ENCODE results near the gene IQSEC3.
"Not testable (repeated sequence)": the region's sequence is repeated elsewhere in the genome, so short reads cannot be mapped to it uniquely, and the experiment has no call there.

IQSEC3 gene

DNA sequence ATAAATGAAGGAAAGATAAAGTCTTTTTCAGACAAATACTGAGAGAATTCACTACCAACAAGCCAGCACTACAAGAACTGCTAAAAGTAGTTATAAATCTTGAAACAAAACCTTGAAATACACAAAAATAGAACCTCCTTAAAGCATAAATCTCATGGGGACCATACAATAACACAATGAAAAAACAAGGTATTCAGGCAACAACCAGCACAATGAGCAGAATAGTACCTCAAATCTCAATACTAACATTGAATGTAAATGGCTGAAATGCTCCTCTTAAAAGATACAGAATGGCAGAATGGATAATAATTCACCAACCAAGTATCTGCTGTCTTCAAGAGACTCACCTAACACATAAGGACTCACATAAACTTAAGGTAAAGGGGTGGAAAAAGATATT, 7.7 kb upstream of the IQSEC3 start:
- Mint-ChIP-seq H3K27me3 (ENCODE audit: low read depth, poor library complexity) (peaks cover 85% of the 10 kb centered on the region), H3K27ac (no peak overlapping the region)

DNA sequence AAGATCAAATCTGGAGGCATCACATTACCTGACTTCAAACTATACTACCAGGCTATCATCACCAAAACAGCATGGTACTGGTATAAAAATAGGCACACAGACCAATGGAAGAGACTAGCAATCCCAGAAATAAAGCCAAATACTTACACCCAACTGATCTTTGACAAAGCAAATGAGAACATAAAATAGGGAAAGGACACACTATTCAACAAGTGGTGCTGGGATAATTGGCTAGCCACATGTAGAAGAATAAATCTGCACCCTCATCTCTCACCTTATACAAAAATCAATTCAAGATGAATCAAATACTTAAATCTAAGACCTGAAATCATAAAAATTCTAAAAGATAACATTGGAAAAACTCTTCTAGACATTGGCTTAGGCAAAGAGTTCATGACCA, 4.7 kb upstream of the IQSEC3 start:
- DNase-seq; H3K27ac Mint-ChIP-seq; H3K36me3 Mint-ChIP-seq (ENCODE audit: low read depth); H3K4me3 Mint-ChIP-seq: not testable (repeated sequence)
- peaks cover 44% of the 10 kb centered on the region for H3K9me3 Mint-ChIP-seq
- peaks cover 74% of the 10 kb centered on the region for H3K27me3 Mint-ChIP-seq (ENCODE audit: low read depth, poor library complexity)
- H3K4me1 Mint-ChIP-seq = peaks cover 19% of the 10 kb centered on the region

More for the DNA sequence above, 7.7 kb upstream of the IQSEC3 start:
- H3K9me3 Mint-ChIP-seq = peaks cover 44% of the 10 kb centered on the region
- H3K36me3 Mint-ChIP-seq (ENCODE audit: low read depth) = no peaks in the 10 kb centered on the region
- TF ChIP-seq, protein P1, sequence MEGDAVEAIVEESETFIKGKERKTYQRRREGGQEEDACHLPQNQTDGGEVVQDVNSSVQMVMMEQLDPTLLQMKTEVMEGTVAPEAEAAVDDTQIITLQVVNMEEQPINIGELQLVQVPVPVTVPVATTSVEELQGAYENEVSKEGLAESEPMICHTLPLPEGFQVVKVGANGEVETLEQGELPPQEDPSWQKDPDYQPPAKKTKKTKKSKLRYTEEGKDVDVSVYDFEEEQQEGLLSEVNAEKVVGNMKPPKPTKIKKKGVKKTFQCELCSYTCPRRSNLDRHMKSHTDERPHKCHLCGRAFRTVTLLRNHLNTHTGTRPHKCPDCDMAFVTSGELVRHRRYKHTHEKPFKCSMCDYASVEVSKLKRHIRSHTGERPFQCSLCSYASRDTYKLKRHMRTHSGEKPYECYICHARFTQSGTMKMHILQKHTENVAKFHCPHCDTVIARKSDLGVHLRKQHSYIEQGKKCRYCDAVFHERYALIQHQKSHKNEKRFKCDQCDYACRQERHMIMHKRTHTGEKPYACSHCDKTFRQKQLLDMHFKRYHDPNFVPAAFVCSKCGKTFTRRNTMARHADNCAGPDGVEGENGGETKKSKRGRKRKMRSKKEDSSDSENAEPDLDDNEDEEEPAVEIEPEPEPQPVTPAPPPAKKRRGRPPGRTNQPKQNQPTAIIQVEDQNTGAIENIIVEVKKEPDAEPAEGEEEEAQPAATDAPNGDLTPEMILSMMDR (IDR thresholded peaks at IDR 0.05) = no peak
- no peak overlapping the region for H3K4me3 Mint-ChIP-seq
- peaks cover 15% of the 10 kb centered on the region for H3K4me1 Mint-ChIP-seq
- no peak for DNase-seq

DNA sequence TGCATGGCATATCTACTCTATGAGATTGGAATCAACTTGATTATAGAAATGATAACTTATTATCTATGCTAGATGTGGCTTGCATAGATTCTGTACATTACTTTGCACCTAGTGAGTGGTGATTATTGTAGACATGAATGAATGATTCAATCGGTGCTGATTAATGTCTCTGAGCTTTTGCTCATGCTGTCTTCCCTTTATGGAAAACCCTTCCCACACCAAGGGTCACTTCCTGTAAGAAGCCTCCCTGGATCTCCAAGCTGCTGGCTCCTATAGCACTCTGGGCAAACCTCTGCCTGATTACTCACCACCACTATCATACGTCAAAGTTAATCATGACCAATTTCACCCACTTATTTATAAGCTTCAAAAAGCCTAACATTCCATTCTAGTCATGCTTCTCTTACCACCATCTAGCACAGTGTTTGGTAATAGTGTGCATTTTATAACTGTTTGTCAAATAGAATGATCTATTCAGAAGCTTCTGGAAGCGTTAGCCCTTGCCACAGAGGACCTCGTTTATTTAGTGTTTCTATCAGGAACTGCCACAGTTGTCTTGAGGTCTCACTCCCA, 990 bp upstream of the IQSEC3 start:
- Mint-ChIP-seq H3K4me1 (peaks cover 10% of the 10 kb centered on the region), H3K9me3 (peaks cover 13% of the 10 kb centered on the region), H3K27me3 (ENCODE audit: low read depth, poor library complexity) (peaks cover 66% of the 10 kb centered on the region), H3K4me3 (peak overlapping the region; percentile 73)
- DNase-seq; H3K27ac Mint-ChIP-seq; H3K36me3 Mint-ChIP-seq (ENCODE audit: low read depth): not testable (repeated sequence)

DNA sequence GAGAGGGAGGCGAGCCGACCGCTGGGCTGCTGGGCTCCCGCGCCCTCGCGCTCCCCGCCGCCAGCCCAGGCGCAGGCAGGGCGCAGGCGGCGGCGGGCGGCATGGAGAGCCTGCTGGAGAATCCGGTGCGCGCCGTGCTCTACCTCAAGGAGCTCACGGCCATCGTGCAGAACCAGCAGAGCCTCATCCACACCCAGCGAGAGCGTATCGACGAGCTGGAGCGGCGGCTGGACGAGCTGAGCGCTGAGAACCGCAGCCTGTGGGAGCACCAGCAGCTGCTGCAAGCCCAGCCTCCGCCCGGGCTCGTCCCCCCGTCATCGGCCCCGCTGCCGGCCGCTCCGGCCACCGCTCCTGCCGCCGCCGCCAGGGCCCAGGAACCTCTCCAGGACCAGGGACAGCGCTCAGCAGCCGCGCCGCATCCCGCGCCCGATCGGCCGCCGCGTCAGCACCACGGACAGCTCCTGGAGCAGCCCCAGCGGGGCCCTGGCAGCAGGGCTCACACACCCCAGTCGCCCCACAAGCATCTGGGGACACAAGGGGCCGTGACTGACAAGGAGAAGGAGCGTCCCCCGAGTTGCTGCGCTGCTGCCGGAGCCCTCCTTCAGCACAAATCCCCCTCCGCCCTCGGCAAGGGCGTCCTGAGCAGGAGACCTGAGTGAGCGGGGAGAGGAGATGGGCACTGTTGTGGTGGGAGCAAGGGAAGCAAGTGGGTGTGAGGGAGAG, 376 bp downstream of the IQSEC3 start:
- peak; percentile 85 for DNase-seq
- not testable (repeated sequence) for H3K36me3 Mint-ChIP-seq (ENCODE audit: low read depth); H3K4me3 Mint-ChIP-seq; H3K27ac Mint-ChIP-seq; H3K9me3 Mint-ChIP-seq
- H3K4me1 Mint-ChIP-seq = peaks cover 10% of the 10 kb centered on the region
- H3K27me3 Mint-ChIP-seq (ENCODE audit: low read depth, poor library complexity) = peaks cover 66% of the 10 kb centered on the region

DNA sequence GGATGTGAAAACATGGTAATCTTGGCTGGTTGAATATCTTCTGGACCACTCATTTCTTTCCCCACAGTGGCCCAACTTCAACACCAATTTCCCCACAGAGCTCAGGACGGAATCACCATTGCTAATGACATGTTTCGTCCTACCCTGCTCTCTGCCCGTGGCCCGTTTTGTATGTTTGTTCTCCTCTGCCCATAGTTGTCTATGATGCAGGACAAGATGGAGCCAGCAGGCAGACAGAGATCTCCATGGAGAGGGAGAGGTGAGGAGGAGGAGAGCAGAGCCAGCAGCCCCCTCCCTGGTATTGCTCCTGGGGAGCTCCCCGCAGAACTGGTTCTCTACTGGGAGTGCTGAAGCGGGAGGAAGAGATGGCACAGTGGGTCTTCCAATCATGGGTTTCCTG, 3.1 kb downstream of the IQSEC3 start:
- not testable (repeated sequence) for DNase-seq; H3K9me3 Mint-ChIP-seq; H3K4me3 Mint-ChIP-seq; H3K27ac Mint-ChIP-seq; H3K36me3 Mint-ChIP-seq (ENCODE audit: low read depth)
- Mint-ChIP-seq H3K4me1 (peaks cover 10% of the 10 kb centered on the region), H3K27me3 (ENCODE audit: low read depth, poor library complexity) (peaks cover 77% of the 10 kb centered on the region)

DNA sequence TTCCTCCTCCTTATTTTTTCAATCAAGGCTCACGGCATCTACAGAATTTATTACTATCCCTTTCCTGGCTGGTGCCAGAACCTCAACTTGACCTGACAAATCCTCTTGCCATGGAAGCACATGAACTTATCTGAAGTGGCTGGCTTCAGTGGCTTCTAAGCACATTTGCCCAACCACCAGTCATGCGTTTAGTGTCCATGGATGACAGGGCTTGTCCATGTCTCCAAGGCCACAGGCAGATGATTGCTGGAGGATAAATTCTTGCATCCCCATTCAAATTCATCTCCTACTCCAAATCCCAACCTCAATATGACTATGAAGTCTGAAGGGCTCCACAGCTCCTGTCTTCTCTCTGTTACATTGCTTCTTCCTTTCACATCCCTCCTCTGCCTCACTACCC, 4.0 kb downstream of the IQSEC3 start:
- DNase-seq; H3K36me3 Mint-ChIP-seq (ENCODE audit: low read depth); H3K4me1 Mint-ChIP-seq; H3K9me3 Mint-ChIP-seq; H3K27ac Mint-ChIP-seq; H3K4me3 Mint-ChIP-seq: not testable (repeated sequence)
- peaks cover 78% of the 10 kb centered on the region for H3K27me3 Mint-ChIP-seq (ENCODE audit: low read depth, poor library complexity)

DNA sequence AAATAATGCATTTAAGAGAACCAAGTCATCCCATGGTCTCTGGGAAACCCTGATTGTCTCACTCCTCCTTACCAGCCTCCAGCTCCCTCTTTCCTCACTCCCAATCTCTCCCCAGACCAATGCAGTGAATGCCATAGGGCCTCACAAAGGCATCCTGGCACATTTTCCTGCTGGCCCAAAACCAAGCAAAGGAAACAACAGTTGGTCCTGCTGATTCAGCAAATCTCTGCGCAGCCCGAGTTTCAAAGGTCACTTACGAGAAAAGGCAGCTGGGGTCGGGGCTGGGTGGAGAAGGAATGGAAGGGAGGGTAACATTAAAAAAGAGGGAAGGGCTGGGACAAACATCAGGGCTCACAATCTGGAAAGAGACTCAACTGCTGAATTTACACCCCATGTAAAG, 5.5 kb downstream of the IQSEC3 start:
- H3K9me3 Mint-ChIP-seq; DNase-seq; H3K4me1 Mint-ChIP-seq; H3K36me3 Mint-ChIP-seq (ENCODE audit: low read depth); H3K27ac Mint-ChIP-seq; H3K4me3 Mint-ChIP-seq: not testable (repeated sequence)
- H3K27me3 Mint-ChIP-seq (ENCODE audit: low read depth, poor library complexity) = peaks cover 86% of the 10 kb centered on the region

DNA sequence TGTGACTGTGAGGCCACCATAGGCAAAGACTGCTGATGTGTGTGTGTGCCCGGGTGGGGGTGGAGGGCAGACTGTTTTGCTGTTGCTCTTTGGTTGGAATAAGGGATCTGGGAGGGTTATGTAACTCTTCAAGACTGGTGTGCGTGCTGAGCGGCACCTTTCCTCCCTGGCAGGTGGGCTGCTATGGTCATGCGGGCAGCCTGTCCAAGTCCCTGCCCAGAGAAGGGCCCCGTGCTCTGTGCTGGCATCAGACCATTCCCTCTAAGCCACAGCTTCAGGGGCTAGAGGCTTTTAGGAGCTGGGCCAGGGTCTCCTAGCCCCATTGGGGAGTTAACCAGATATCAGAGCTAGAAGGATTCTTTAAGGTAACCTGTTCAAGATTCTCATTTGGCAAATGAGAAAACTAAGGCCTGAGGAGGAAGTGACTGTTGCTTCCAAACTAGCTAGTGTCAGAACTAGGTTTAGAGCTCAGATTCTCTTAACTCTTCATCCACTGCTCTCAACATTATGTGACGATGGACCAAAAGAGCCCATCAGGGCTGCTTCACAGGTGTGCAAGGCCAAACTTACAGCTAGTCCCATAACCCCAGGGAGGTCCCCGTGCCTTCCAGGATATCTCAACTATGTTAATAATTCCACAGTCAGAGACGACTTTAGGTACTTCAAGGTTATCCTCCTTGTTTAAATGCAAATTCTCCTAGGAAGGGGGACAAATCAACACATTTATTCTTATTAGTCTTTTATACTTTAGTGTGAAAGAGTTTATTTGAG, 8.0 kb downstream of the IQSEC3 start:
- H3K27me3 Mint-ChIP-seq (ENCODE audit: low read depth, poor library complexity) = peaks cover 86% of the 10 kb centered on the region
- DNase-seq; H3K4me3 Mint-ChIP-seq; H3K9me3 Mint-ChIP-seq; H3K27ac Mint-ChIP-seq; H3K36me3 Mint-ChIP-seq (ENCODE audit: low read depth); H3K4me1 Mint-ChIP-seq: not testable (repeated sequence)

DNA sequence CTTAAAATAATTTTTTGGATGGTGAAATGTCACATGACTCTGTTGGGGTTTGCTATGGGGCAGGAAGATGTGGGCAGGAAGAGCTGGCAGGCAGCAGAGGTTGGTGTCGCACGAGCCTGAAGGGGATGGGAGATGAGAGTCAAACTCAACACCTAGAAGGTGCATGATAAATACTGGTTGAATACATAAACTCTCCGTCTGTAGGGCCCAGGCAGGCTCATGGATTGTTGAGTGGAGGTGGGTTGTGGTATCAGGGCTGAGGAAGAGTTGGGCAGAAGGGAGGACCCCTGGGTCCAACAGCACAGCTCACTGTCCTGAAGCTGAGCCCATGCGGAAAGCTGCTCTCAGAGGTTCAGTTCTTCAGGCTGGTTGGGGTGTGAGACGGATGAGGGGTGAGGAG, 9.0 kb downstream of the IQSEC3 start:
- H3K36me3 Mint-ChIP-seq (ENCODE audit: low read depth); DNase-seq; H3K27ac Mint-ChIP-seq; H3K9me3 Mint-ChIP-seq; H3K4me1 Mint-ChIP-seq; H3K4me3 Mint-ChIP-seq: not testable (repeated sequence)
- H3K27me3 Mint-ChIP-seq (ENCODE audit: low read depth, poor library complexity) = peaks cover 86% of the 10 kb centered on the region

DNA sequence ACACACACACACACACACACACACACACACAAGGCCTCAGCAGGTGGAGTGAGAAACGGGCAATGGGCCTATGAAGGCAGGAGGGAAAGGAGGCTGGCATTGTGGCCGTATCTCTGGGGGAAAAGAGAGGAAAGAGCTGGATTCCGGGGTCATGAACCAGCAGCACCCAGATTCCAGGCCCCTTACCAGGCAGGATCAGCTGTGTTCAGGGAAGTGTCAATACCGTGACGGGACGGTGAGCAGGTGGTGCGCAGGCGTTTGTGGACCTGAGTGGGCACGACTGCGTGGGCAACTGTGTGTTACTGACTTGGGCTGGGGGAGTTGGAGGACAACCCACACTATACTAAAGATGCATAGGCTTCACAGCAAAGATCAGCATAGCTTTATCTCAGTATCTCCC, 9.5 kb downstream of the IQSEC3 start:
- not testable (repeated sequence) for H3K36me3 Mint-ChIP-seq (ENCODE audit: low read depth); H3K27ac Mint-ChIP-seq; H3K4me3 Mint-ChIP-seq; H3K9me3 Mint-ChIP-seq; DNase-seq; H3K4me1 Mint-ChIP-seq
- peaks cover 86% of the 10 kb centered on the region for H3K27me3 Mint-ChIP-seq (ENCODE audit: low read depth, poor library complexity)

DNA sequence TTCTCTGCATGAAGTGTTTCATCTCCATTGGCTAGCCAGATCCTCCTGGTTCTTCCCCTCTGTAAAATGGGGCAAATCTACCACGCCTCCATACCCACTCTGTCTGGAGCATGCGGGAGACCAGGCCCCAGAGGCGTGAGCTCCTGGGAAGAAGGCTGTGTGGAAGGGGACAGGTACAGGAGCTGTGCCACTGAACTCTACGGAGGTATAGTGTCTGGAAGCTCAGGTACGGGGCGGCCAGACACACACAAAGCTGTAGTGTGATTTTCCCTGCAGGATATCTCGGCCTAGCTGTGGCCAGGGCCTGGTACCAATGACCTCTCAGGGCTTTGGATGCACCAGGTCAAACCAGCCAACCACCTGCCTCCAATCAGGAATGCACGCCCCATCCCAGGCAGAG, 10.0 kb downstream of the IQSEC3 start:
- peaks cover 86% of the 10 kb centered on the region for H3K27me3 Mint-ChIP-seq (ENCODE audit: low read depth, poor library complexity)
- H3K4me3 Mint-ChIP-seq, H3K9me3 Mint-ChIP-seq: not testable (repeated sequence)

DNA sequence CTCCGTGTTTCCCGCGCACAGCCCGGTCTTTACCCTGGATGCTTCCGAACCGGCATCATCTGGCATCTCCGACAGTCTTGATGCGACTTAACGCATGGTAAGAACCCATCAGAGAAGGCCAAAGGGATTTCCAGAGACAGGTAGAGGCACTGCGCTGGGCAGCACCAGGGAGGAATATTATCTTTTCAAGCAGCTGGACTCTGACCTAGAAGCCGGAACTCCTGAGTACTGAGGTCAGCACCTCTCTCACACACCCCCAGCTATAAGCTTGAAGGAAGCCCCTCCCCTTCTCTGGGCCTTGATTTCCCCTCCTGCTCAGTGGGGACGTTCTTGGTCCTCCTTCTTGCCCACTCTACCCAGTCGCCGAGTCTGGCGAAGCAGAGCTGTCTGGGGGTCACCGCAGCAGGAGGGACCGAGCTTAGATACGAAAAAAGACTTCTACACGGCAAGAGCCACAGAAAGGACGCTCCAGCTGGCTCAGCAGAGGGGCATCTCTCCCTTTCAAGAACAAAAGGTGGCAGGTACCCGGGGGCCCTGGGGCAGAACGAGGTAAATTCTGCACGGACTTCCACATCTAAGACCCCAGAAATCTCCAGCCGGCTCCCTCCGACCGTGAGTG, 10.6 kb downstream of the IQSEC3 start:
- H3K27ac Mint-ChIP-seq; H3K4me1 Mint-ChIP-seq; H3K4me3 Mint-ChIP-seq; H3K36me3 Mint-ChIP-seq (ENCODE audit: low read depth); H3K9me3 Mint-ChIP-seq; DNase-seq: not testable (repeated sequence)
- peaks cover 86% of the 10 kb centered on the region for H3K27me3 Mint-ChIP-seq (ENCODE audit: low read depth, poor library complexity)

More for the DNA sequence above, 10.0 kb downstream of the IQSEC3 start:
- H3K4me1 Mint-ChIP-seq; H3K36me3 Mint-ChIP-seq (ENCODE audit: low read depth); DNase-seq; H3K27ac Mint-ChIP-seq: not testable (repeated sequence)

DNA sequence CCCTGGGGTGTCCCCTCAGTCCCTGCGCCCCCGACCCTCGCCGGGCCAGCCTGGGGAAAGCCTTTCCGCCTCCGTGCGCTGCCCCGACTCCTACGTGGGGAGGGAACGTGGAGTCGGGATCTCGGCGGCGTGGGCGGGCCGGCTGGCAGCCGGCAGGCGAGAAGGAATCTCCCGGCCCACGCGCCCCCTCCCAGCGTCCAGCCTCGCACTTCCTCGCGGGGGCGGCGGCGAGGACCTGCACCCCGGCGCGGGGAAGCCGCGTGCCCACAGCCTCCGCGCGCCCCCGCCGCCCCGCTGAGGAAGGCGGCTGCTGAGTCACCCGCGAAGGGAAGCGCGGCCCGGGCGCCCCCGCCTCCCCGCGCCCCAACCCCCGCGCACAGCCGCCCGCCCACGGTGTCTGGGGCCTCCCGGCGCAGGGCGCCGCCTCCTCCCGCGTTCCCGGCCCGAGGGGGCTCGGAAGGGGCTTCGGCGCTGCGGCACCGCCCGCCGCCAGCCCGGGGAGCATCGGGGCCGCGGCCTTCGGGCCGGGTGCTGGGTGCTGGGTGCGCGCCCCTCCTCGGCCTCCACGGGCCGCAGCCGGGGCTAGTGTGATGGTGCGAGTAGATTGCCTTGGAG, 11.3 kb downstream of the IQSEC3 start:
- H3K36me3 Mint-ChIP-seq (ENCODE audit: low read depth); H3K4me1 Mint-ChIP-seq; H3K9me3 Mint-ChIP-seq; H3K27ac Mint-ChIP-seq; H3K4me3 Mint-ChIP-seq: not testable (repeated sequence)
- peak; percentile 47 for DNase-seq
- H3K27me3 Mint-ChIP-seq (ENCODE audit: low read depth, poor library complexity) = peaks cover 92% of the 10 kb centered on the region
